Urinary bladder (tissue), 4 donors: ENCODE measurements around the gene PDLIM1. TPM values are rescaled to one million over a fixed set of nuclear protein-coding genes. Genes with fewer than 3 reads are reported as not detected.
"Not testable (repeated sequence)": the region's sequence is repeated elsewhere in the genome, so short reads cannot be mapped to it uniquely, and the experiment has no call there.

Experiments
- DNase-seq: peaks from one replicate; pipeline ENCODE4 v3.0.0-alpha.2; 2015; ENCODE audit errors: extremely low spot score
- H3K27ac ChIP-seq: one replicate; pipeline ENCODE4 v1.5.1; 2013; ENCODE audit warnings: low read depth, mild to moderate bottlenecking, moderate library complexity
- H3K36me3 ChIP-seq: one replicate; pipeline ENCODE4 v1.6.1; 2013; ENCODE audit warnings: mild to moderate bottlenecking, moderate library complexity; ENCODE audit not compliant: insufficient read depth
- H3K4me1 ChIP-seq: one replicate; pipeline ENCODE4 v1.6.1; 2013; ENCODE audit warnings: mild to moderate bottlenecking, moderate library complexity; ENCODE audit not compliant: insufficient read depth
- H3K4me3 ChIP-seq: one replicate; pipeline ENCODE4 v1.5.1; 2013; ENCODE audit warnings: low read depth, low read length
- WGBS: extraction: QIAGEN DNeasy Blood & Tissue Kit; methylation state at CpG from one replicate; pipeline ENCODE4 v1.1.7; 2013; 5-methylcytosine and 5-hydroxymethylcytosine counted together
- polyA plus RNA-seq: library from polyadenylated mRNA; stranded (reverse); fragments of 200-250 nt; gene quantifications from one replicate; pipeline ENCODE4 v1.2.3, GENCODE V29; 2013
- total RNA-seq: library from RNA; depleted of rRNA; stranded (reverse); fragments of >200 nt; gene quantifications from one replicate; pipeline ENCODE4 v1.2.3, GENCODE V29; 2014
- donor health status: healthy with polysubstance abuse.
- donor health status: healthy.

PDLIM1 gene
- total and polyA plus RNA-seq, 2 donors = 24.4 to 217 TPM

DNA sequence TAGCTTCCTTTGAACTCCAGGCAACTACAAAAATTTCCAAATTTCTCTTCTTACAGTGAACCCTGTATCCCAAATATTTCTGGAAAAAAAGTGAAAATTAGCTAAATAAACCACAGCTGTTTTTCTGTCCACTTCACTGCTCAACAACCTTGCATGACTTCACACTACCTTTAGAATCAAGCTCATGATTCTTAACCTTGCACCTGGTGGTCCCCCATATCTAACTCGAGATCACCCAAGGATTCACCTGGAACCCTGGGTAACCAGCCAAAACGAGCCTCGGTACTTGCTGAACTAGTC is 47.5 kb downstream of the PDLIM1 start:
- H3K36me3 ChIP-seq = peaks cover 3% of the 10 kb centered on the region
- H3K4me3 ChIP-seq = no peak overlapping the region
- H3K27ac ChIP-seq = no peak overlapping the region
- no peak for DNase-seq
- peaks cover 1% of the 10 kb centered on the region for H3K4me1 ChIP-seq
- WGBS = 70% methylated on average over 3 of the region's 3 CpGs

DNA sequence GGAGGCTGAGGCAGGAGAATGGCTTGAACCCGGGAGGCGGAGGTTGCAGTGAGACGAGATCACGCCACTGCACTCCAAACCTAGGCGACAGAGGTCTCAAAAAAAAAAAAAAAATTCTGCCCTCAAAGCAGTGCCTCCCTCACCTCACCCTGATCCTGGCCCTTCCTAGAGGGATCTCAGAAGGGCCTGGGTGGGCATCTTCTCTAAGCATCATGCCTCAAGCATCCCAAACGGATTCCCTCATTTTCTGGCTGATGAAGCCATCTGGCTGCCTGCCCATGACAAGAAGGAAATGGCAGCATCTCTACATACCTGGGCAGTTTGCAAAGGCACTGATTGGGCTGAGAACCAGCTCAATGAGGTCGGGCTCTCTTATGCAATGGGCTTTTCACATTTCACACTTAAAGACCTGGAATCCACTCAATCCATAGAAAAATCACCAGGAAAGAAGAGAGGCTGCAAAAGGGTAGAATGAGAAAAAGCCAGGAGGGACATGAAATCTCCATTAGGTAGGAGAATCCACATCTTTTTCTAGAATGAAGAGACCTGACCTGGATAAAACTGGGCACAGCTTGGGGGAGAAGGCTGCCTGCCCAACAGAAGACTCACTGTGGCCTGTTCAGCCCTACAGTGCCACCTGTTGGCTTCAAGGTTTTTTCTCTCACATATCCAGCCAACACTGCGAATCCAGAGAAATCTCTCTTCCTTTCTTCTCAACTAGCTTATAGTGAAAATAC is 48.1 kb downstream of the PDLIM1 start:
- no peak for DNase-seq
- Histone ChIP-seq H3K4me1 (peaks cover 1% of the 10 kb centered on the region), H3K27ac (no peak overlapping the region), H3K4me3 (no peak overlapping the region), H3K36me3 (peaks cover 3% of the 10 kb centered on the region)
- WGBS = 86% methylated on average over 8 of the region's 8 CpGs

DNA sequence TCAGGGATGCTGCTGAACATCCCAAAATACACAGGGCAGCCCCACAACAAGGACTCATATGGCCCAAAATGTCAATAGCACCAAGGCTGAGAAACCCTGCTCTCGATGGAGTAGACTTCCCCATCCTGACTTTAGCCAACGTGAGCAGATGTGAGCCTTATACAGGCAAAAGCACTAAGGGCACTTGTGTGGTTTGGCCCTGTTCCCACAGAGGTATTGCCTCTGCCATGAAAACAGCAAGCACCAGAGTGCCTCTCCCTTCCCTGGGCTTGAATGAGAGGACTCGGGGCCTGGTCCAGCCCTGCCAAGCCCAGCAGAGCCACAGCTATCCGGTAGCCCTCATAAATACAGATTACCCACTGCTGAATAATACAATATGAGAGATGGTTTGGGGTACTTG is 49.3 kb downstream of the PDLIM1 start:
- Histone ChIP-seq H3K4me3 (no peak overlapping the region), H3K27ac (no peak overlapping the region), H3K4me1 (no peaks in the 10 kb centered on the region), H3K36me3 (peaks cover 3% of the 10 kb centered on the region)
- WGBS = 67% methylated on average over 4 of the region's 4 CpGs
- no peak for DNase-seq

DNA sequence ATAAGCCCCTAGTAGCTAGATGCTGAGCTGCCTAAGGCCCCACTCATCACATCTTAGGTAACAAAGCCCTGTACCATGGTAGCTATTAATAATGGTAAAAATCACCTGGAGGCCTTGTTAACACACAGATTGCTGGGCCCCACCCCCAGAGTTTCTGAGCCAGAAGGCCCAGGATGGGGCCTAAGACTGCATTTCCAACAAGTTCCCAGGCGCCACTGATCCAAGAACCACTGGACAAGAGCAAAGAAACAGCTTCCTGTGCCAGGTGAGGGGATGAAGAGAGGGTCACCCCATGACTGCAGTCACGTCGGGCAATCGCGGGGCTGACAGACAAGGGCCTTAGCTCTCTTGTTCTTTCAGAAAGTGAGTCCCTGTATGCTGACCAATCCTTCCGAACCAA is 50.0 kb downstream of the PDLIM1 start:
- 78% methylated on average over 6 of the region's 6 CpGs for WGBS
- no peak for DNase-seq
- H3K4me1 ChIP-seq = no peaks in the 10 kb centered on the region
- peaks cover 3% of the 10 kb centered on the region for H3K36me3 ChIP-seq
- H3K27ac ChIP-seq = no peak overlapping the region
- no peak overlapping the region for H3K4me3 ChIP-seq

DNA sequence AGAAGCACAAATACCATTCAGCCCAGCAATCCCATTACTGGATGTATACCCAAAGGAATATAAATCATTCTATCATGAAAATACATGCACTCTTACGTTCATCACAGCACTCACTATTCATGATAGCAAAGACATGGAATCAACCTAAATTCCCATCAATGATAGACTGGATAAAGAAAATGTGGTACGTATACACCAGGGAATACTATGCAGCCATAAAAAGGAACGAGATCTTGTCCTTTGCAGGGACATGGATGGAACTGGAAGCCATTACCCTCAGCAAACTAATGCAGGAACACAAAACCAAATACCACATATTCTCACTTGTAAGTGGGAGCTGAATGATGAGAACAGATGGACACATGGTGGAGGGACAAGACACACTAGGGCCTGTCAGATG is 50.7 kb downstream of the PDLIM1 start:
- not testable (repeated sequence) for H3K4me1 ChIP-seq, H3K36me3 ChIP-seq, H3K4me3 ChIP-seq, DNase-seq, H3K27ac ChIP-seq
- 83% methylated on average over 3 of the region's 3 CpGs for WGBS

DNA sequence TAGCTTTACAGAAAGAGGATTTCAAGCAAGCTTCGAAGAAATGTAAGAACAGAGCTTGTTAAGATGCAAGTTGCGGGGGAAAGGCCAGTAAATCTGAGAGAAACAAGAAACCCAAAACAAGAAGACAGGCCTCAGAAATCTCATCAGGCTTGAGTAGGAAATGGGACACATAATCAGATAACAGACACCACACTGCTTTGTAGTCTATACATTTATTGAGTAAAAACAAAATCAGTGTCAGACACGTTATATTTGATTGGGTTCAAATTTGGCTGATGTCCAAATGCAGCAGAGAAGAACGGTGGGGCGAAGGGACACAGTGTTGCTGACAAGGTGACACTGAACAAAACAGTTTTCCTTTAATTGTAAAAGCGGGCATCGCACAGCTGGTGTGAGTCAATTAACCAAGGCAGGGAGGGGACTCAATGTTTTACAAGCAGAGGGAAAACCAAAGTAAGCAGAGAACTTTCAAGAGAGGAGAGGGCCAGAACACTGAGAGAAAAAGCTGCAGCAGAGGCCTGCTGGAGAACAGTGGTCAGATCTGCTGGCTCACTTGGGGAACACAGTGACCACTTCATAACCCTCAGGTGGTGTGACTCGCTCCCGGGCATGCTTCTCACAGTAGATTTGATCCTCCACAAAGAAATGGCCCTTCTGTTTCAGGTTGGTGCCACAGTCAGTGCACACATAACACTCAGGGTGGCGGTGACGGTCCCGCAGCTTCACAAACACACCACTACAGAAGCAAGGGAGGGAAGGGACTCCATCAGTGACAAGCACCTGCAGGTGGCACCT is 53.2 kb downstream of the PDLIM1 start:
- DNase-seq = no peak
- 80% methylated on average over 12 of the region's 12 CpGs for WGBS
- Histone ChIP-seq H3K4me1 (no peaks in the 10 kb centered on the region), H3K36me3 (peaks cover 3% of the 10 kb centered on the region), H3K4me3 (no peak overlapping the region), H3K27ac (no peak overlapping the region)

DNA sequence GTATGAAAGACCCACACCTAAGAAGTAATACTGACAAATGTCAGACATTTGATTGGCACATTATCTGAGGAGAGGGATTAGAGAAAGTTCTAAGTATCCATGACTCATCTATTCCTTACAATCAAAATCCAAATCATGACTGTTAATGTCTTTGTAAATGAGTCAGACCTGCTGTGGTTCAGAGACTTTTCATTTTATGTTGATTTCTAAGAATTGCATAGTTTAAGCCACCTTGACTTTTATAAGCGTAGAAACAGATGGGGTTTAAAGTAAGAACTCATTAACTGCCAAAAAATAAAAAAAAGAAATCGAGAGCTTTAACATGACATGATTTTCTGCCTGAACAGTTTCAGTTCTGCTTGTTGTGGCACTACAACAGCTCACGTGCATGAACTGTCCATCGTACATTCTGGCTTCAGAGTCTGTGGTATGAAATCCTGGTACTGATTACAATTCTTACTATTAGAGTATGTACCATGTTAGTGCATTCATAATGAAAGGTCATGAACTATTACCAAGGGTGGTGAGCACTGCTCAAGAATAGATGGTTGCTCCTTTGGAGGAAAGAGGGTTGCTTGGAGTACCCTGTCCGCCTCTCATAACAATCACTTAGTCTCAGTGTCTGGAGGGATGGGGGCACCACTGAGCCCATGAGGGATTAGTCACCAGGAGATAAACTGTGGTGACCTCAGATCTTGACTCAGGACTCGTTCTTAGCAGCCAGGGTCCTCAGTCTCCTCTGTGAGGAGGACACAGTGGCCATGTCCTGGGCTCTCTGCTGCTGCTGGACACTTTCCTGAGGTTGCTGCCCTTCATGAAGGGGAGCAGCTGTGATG is 54.5 kb downstream of the PDLIM1 start:
- Histone ChIP-seq H3K36me3 (peaks cover 3% of the 10 kb centered on the region), H3K27ac (no peak overlapping the region), H3K4me3 (no peak overlapping the region), H3K4me1 (no peaks in the 10 kb centered on the region)
- no peak for DNase-seq
- 51% methylated on average over 6 of the region's 6 CpGs for WGBS

DNA sequence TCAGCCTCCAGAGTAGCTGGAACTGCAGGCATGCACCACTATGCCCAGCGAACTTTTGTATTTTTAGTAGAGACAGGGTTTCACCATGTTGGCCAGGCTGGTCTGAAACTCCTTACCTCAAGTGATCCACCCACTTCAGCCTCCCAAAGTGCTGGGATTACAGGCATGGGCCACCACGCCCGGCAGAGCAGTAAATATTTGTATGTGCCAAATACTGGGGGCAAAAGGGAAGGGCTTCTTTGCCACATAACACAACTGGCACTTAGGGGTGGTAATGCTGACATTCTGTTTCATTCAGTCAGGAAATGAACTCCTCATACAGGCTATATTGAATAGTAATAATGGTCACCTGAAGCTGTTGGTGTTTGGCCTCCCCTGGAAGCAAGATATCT is 55.1 kb downstream of the PDLIM1 start:
- 71% methylated on average over 3 of the region's 3 CpGs for WGBS
- no peak overlapping the region for H3K27ac ChIP-seq
- no peaks in the 10 kb centered on the region for H3K4me1 ChIP-seq
- no peak for DNase-seq
- H3K36me3 ChIP-seq = peaks cover 1% of the 10 kb centered on the region
- H3K4me3 ChIP-seq = no peak overlapping the region

DNA sequence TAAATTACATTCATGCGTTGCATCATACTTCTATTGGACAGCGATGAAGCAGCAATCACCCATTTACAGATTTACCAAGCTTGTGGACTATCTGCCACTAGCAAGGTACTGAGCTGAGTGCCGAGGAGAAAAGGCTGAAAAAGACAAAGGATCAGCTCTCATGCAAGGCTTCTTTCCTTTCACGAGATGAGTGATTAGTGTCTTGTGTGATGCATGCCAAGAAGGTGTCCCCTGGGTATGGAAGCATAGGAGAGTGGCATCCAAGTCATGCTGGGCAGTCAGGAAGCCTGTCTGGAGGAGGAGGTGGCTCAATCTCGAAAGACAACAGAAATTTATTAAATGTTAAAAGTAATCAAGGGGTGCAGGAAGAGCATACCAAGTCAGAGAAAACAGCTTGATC is 55.9 kb downstream of the PDLIM1 start:
- Histone ChIP-seq H3K36me3 (no peaks in the 10 kb centered on the region), H3K27ac (no peak overlapping the region), H3K4me3 (no peak overlapping the region), H3K4me1 (no peaks in the 10 kb centered on the region)
- DNase-seq = no peak
- 84% methylated on average over 5 of the region's 5 CpGs for WGBS

DNA sequence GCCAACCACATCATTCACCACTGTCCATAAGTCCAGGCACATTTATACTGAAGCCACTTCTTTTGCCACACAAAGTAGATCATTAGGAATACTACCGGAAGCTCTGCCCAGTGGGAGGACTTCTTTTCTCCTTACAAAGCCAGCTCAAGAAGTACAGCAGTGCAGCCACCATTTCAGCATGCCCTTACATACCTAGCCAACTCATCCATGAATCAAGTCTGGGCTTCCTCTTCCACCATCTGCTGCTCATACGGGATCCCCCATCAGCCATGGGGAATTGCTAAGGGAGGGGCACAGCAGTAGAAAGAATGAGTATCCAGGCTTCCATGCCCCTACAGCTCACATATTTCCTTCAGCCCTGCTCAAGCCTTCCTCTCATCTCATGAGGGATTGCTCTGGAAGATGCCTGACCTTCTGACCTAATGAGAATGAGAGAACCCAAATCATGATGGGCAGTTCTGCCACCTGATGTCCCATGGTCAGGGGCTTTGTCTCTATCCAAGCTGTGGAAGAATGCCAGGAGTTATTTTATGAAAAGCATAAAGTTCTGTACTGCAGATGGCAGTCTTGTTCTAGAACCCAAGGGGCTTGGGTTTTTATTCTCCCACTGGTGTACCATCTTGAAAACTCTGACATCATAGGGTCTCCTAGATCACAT is 57.3 kb downstream of the PDLIM1 start:
- Histone ChIP-seq H3K36me3 (no peaks in the 10 kb centered on the region), H3K27ac (no peak overlapping the region), H3K4me1 (no peaks in the 10 kb centered on the region), H3K4me3 (no peak overlapping the region)
- no peak for DNase-seq
- 83% methylated on average over 2 of the region's 2 CpGs for WGBS

DNA sequence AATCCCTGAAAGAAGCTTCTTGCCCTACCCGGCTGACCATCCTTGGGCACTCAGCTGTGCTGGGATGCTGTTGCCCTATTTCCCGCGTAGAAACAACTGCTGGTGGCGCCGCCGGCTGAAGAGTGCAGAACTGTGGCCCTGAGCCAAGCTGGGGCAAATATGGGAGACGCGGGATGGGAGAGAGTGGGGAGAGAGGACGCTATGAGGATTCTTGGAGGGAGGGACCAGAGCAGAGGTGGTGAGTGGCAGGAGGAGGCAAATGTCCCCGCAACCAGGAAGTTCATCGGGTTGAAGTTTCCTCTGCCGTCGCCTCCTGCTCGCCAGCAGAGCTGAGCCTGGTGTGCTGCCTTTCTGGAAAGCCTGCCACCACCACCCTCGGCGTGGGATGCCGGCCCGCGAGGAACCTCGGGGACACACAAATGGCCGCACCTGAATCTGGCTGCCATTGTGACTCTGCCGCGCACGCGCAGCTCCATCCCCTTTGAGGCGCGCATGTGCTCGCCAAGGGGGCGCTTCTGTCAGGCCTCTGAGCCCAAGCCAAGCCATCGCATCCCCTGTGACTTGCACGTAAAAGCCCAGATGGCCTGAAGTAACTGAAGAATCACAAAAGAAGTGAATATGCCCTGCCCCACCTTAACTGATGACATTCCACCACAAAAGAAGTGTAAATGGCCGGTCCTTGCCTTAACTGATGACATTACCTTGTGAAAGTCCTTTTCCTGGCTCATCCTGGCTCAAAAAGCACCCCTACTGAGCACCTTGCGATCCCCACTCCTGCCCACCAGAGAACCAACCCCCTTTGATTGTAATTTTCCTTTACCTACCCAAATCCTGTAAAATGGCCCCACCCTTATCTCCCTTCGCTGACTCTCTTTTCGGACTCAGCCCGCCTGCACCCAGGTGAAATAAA is 59.9 kb downstream of the PDLIM1 start:
- H3K4me3 ChIP-seq = peak overlapping the region; percentile 12
- 52% methylated on average over 34 of the region's 36 CpGs for WGBS
- H3K4me1 ChIP-seq, H3K27ac ChIP-seq, DNase-seq, H3K36me3 ChIP-seq: not testable (repeated sequence)

DNA sequence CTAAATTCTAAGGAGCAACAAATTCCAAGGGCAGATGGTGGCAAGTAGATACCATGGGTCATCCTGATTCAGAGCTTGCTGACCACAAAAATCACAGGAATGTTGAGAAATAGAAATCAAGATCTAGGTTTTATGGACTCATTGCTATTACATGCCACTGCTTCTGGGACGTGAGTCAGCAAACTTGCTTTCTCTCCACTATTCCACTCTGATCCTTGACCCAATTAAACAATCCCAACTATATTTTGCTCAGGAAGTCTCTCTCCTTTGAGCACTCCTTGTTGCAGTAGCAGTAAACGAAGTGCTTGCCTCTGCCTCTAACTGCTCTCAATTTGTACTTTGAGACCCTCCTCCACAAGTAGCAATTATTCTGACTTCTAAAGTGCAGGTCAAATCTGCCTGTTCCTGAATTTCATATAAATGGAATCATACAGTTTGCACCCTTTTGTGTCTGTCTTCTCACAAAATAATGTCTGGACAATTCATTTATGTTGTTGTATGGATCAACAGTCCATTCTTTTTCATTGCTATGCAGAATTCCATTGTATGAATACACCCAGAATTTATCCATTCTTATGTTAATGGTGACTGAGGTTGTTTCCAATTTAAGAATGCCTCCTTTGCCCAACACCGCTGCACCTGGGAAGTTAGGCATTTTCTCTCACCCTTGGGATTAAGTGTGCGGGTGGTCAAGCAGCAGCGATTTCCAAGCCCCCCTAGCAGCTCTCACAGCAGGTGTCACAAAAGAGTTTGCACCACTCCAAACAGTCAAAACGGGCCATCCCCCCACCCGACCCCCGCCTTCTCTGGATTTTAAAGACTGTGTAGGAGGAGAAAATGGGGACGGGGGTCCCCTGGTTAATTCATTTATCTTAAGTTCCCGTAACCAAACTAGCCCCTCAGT is 60.8 kb downstream of the PDLIM1 start:
- no peak overlapping the region for H3K4me3 ChIP-seq
- no peak for DNase-seq
- H3K36me3 ChIP-seq = no peaks in the 10 kb centered on the region
- 61% methylated on average over 10 of the region's 10 CpGs for WGBS
- H3K27ac ChIP-seq = no peak overlapping the region
- H3K4me1 ChIP-seq = no peaks in the 10 kb centered on the region
